MCF 10A (cell line): Measurements from ENCODE around the gene AHNAK. TPM values are rescaled to one million over a fixed set of nuclear protein-coding genes. Genes with fewer than 3 reads are reported as not detected.

ENCODE experiments used
- BruUV-seq: library from RNA; stranded (reverse); fragments of 400-500 nt; replicated peaks from 2 replicates; lab custom pipeline; 2021; lab: Mats Ljungman, UMichigan
- CTCF ChIA-PET: fragments of 300-600 bp; sonication (Branson Sonifier 250); formaldehyde crosslinking; extraction: SDS; loops from one replicate; lab custom pipeline; 2021; ENCODE audit warnings: antibody characterized with exemption, inconsistent platforms; lab: Yijun Ruan, JAX
- POLR2A ChIA-PET: fragments of 300-600, 350-650 bp; sonication (Branson Sonifier 250); formaldehyde crosslinking; extraction: SDS; loops from one replicate; lab custom pipeline; 2020; ENCODE audit warnings: antibody characterized with exemption, inconsistent platforms; lab: Yijun Ruan, JAX
- DNase-seq: peaks from one replicate; pipeline ENCODE4 v3.0.0-alpha.2; 2018; ENCODE audit not compliant: unreplicated experiment
- H3K27ac Mint-ChIP-seq: one replicate; pipeline ENCODE4 v1.8.0; 2022; ENCODE audit warnings: mild to moderate bottlenecking, low read depth, mixed read lengths; ENCODE audit not compliant: unreplicated experiment
- H3K27me3 Mint-ChIP-seq: one replicate; pipeline ENCODE4 v1.8.0; 2022; ENCODE audit warnings: mixed read lengths; ENCODE audit not compliant: insufficient read depth, unreplicated experiment
- H3K36me3 Mint-ChIP-seq: one replicate; pipeline ENCODE4 v1.8.0; 2022; ENCODE audit warnings: mild to moderate bottlenecking, moderate library complexity, mixed read lengths; ENCODE audit not compliant: insufficient read depth, unreplicated experiment
- H3K4me1 Mint-ChIP-seq: one replicate; pipeline ENCODE4 v1.8.0; 2022; ENCODE audit warnings: mixed read lengths; ENCODE audit not compliant: insufficient read depth, unreplicated experiment
- H3K4me3 Mint-ChIP-seq: one replicate; pipeline ENCODE4 v1.8.0; 2022; ENCODE audit warnings: mild to moderate bottlenecking, moderate library complexity, mixed read lengths; ENCODE audit not compliant: unreplicated experiment
- H3K9me3 Mint-ChIP-seq: one replicate; pipeline ENCODE4 v1.8.0; 2022; ENCODE audit warnings: mixed read lengths; ENCODE audit not compliant: unreplicated experiment
- intact Hi-C: fragments of 100-400 bp; cut with micrococcal nuclease; formaldehyde crosslinking; loops from 2 replicates; pipeline ENCODE4 v1.14.1; 2022
- total RNA-seq: library from RNA; stranded (reverse); gene quantifications from 2 replicates; pipeline ENCODE4 v1.2.3, GENCODE V29; 2022
- TF ChIP-seq, protein P1 (sequence below): fragments of 200-600 bp; IDR thresholded peaks from one replicate; pipeline ENCODE4 v1.8.0; 2022; ENCODE audit warnings: antibody characterized with exemption, mild to moderate bottlenecking; ENCODE audit not compliant: unreplicated experiment

Gene AHNAK
- total RNA-seq, 1 experiment from 2014 or later: 429 TPM

DNA sequence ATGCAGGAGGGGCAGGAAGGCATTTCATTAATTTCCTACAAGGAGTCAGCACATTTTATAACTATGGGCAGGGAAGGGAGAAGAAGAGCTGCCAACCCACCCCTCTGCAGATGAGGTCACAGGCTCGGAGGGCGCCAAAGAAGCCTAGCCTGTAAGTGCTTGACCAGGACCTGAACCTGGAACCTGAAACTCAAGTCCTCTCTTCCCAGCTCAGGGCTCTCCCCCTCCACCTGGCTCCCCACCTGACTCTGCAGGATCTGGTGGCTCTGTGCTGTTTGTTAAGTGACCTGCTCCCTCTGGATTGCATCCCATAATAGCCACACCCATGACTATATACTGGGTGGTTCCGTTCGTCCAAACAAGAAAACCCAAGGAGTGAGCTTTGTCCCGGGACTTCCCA, 100.5 kb downstream of the AHNAK start:
- Mint-ChIP-seq H3K27me3 (peaks cover 19% of the 10 kb centered on the region), H3K27ac (no peak overlapping the region), H3K9me3 (no peaks in the 10 kb centered on the region), H3K4me1 (peaks cover 8% of the 10 kb centered on the region), H3K36me3 (peaks cover 5% of the 10 kb centered on the region), H3K4me3 (no peak overlapping the region)
- no TSS peak for BruUV-seq
- intact Hi-C loops: no loop called here
- POLR2A ChIA-PET: interaction anchor here (0.6 kb wide), 1 partner anchor 63 kb away, joined by 3 read pairs; no protein-coding TSS in a partner anchor
- CTCF ChIA-PET: interaction anchor here (0.6 kb wide), 2 partner anchors 22 to 997 kb away, joined by 3 read pairs; no protein-coding TSS in a partner anchor
- DNase-seq: no peak
- TF ChIP-seq, protein P1, sequence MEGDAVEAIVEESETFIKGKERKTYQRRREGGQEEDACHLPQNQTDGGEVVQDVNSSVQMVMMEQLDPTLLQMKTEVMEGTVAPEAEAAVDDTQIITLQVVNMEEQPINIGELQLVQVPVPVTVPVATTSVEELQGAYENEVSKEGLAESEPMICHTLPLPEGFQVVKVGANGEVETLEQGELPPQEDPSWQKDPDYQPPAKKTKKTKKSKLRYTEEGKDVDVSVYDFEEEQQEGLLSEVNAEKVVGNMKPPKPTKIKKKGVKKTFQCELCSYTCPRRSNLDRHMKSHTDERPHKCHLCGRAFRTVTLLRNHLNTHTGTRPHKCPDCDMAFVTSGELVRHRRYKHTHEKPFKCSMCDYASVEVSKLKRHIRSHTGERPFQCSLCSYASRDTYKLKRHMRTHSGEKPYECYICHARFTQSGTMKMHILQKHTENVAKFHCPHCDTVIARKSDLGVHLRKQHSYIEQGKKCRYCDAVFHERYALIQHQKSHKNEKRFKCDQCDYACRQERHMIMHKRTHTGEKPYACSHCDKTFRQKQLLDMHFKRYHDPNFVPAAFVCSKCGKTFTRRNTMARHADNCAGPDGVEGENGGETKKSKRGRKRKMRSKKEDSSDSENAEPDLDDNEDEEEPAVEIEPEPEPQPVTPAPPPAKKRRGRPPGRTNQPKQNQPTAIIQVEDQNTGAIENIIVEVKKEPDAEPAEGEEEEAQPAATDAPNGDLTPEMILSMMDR: no peak

DNA sequence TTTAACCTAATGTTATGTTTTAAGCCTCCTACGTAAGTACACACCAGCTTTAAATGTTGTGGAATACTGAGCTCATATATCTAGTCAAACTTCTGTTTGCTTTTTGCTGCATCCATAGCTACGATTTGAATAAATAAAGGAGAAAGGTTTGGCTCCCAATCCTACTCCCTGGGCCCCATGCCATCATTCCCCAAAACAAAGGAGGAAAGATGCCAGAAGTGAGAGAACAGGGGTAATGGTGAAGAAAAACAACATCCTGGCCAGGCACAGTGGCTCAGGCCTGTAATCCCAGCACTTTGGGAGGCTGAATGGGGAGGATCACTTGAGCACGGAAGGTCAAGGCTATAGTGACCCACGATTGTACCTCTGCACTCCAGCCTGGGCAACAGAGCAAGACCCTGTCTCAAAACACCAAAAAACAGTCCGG, 101.3 kb downstream of the AHNAK start:
- intact Hi-C loops: no loop called here
- H3K36me3 Mint-ChIP-seq: peaks cover 5% of the 10 kb centered on the region
- POLR2A ChIA-PET: no interaction called here
- BruUV-seq: no TSS peak
- CTCF ChIA-PET: interaction anchor here (0.8 kb wide), 1 partner anchor 768 kb away, joined by 5 read pairs; no protein-coding TSS in a partner anchor
- H3K9me3 Mint-ChIP-seq: no peaks in the 10 kb centered on the region
- no peak overlapping the region for H3K4me3 Mint-ChIP-seq
- no peak overlapping the region for H3K27ac Mint-ChIP-seq
- TF ChIP-seq, protein P1: no peak
- peaks cover 19% of the 10 kb centered on the region for H3K27me3 Mint-ChIP-seq
- peaks cover 8% of the 10 kb centered on the region for H3K4me1 Mint-ChIP-seq
- DNase-seq: peak; percentile 35

DNA sequence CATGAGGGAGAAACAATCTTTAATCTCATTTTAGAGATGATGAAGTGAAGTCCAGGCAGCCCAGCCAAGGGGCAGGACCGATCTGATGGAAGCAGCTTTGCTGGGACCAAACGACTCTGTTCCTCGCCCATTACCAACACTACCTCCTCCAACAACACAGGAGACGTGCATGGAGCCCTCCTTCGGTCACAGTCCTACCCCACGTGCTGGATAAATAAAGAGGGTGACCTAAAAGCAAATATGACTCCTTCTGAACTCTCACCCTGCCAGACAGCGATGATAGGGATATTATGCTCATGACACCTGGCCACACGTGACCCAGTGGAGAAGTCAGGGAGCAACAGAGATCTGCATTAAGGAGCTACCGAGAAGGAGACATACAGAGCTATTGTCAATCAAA, 101.8 kb downstream of the AHNAK start:
- no peak overlapping the region for H3K4me3 Mint-ChIP-seq
- POLR2A ChIA-PET: no interaction called here
- peaks cover 8% of the 10 kb centered on the region for H3K4me1 Mint-ChIP-seq
- H3K27ac Mint-ChIP-seq: no peak overlapping the region
- H3K9me3 Mint-ChIP-seq: no peaks in the 10 kb centered on the region
- no TSS peak for BruUV-seq
- CTCF ChIA-PET: interaction anchor here (0.8 to 0.9 kb wide), 3 partner anchors 20 to 768 kb away, joined by 3 to 5 read pairs (median 4); no protein-coding TSS in a partner anchor
- DNase-seq: no peak
- intact Hi-C loops: no loop called here
- TF ChIP-seq, protein P1: no peak
- peaks cover 19% of the 10 kb centered on the region for H3K27me3 Mint-ChIP-seq
- H3K36me3 Mint-ChIP-seq: peaks cover 5% of the 10 kb centered on the region

DNA sequence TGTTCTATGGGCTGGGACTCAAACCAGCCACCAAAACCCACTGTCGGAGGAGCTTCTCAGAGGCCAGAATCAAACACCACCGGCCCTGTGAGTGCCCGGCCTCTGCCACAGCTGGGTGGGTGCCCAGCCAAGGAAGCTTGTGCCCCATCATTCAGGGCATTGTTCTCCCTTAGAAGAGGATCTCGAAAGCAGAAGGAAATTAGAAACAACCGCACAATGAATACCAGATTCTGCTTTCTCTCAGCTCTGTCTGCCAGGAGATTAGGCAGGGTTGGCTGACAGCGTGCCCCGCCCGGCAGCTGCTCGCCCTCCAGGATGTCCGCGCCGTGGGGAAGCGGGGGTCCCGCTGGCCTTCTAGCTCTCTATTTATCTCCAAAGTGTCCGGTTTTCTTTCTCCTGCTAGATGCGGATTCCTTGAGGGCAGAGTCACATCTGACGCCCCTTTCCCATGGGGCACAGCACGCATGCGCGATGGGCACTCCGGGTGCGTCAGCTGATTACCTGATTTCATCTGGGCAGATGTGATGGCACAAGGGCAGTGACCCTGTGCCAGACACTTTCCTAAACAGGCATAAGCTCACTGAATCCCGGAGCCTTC, 102.3 kb downstream of the AHNAK start:
- intact Hi-C loops: no loop called here
- CTCF ChIA-PET: interaction anchor here (0.6 to 0.9 kb wide), 3 partner anchors 19 to 273 kb away, joined by 3 to 4 read pairs (median 3); no protein-coding TSS in a partner anchor
- no TSS peak for BruUV-seq
- peaks cover 3% of the 10 kb centered on the region for H3K4me1 Mint-ChIP-seq
- TF ChIP-seq, protein P1: no peak
- DNase-seq: no peak
- H3K27me3 Mint-ChIP-seq: peaks cover 19% of the 10 kb centered on the region
- peaks cover 5% of the 10 kb centered on the region for H3K36me3 Mint-ChIP-seq
- POLR2A ChIA-PET: no interaction called here
- H3K9me3 Mint-ChIP-seq: no peaks in the 10 kb centered on the region
- no peak overlapping the region for H3K27ac Mint-ChIP-seq
- no peak overlapping the region for H3K4me3 Mint-ChIP-seq
